DND-41 (cell line): ENCODE results near the gene RMND5A.

ENCODE experiments used
- EZH2 ChIP-seq: IDR thresholded peaks from 3 replicates; pipeline ENCODE4 v1.6.1; 2012; ENCODE audit warnings: borderline replicate concordance, low read depth, mild to moderate bottlenecking, moderate library complexity, low read length, inconsistent platforms; ENCODE audit not compliant: severe bottlenecking
- TF ChIP-seq, protein P1 (sequence below): IDR thresholded peaks from 2 replicates; pipeline ENCODE4 v1.5.1; 2012; ENCODE audit warnings: borderline replicate concordance, low read length, moderate library complexity, mild to moderate bottlenecking; ENCODE audit not compliant: poor library complexity, severe bottlenecking; ENCODE audit errors: extremely low read depth

GRCh38 chr2:86825036-86825692 lies 105.1 kb downstream of the RMND5A start:
- TF ChIP-seq, protein P1, sequence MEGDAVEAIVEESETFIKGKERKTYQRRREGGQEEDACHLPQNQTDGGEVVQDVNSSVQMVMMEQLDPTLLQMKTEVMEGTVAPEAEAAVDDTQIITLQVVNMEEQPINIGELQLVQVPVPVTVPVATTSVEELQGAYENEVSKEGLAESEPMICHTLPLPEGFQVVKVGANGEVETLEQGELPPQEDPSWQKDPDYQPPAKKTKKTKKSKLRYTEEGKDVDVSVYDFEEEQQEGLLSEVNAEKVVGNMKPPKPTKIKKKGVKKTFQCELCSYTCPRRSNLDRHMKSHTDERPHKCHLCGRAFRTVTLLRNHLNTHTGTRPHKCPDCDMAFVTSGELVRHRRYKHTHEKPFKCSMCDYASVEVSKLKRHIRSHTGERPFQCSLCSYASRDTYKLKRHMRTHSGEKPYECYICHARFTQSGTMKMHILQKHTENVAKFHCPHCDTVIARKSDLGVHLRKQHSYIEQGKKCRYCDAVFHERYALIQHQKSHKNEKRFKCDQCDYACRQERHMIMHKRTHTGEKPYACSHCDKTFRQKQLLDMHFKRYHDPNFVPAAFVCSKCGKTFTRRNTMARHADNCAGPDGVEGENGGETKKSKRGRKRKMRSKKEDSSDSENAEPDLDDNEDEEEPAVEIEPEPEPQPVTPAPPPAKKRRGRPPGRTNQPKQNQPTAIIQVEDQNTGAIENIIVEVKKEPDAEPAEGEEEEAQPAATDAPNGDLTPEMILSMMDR = no peak
- TF ChIP-seq EZH2 = no peak
